ENCODE measurements around the gene THUMPD3.

THUMPD3 gene

GRCh38 chr3:9362731-9363530, at the start of gene THUMPD3:
TSS of gene THUMPD3 (plus strand) at chr3:9363054. CDS start at chr3:9365069, 2,015 bp downstream.
- peak; percentile 14 to 95 (median 86) for DNase-seq

GRCh38 chr3:9314796-9315195, 48.1 kb upstream of the THUMPD3 start:
- no peak for DNase-seq

GRCh38 chr3:9316881-9317361, 45.9 kb upstream of the THUMPD3 start:
- peak in 47 of 56 donors; percentile 3 to 77 (median 39) for DNase-seq

GRCh38 chr3:9322780-9323179, 40.1 kb upstream of the THUMPD3 start:
- no peak for DNase-seq

- no peak for DNase-seq
These were observed 37.9 kb upstream of the THUMPD3 start for GRCh38 chr3:9324944-9325343.

- no peak for DNase-seq
These were observed 35.3 kb upstream of the THUMPD3 start for GRCh38 chr3:9327578-9327977.

- DNase-seq = no peak
These were observed 32.6 kb upstream of the THUMPD3 start for GRCh38 chr3:9330166-9330703.

GRCh38 chr3:9331171-9331570, 31.7 kb upstream of the THUMPD3 start:
- no peak for DNase-seq

- DNase-seq = no peak
These were observed 30.4 kb upstream of the THUMPD3 start for GRCh38 chr3:9332250-9333030.

- no peak for DNase-seq
These were observed 22.9 kb upstream of the THUMPD3 start for GRCh38 chr3:9339761-9340471.

- no peak for DNase-seq
These were observed 22.4 kb upstream of the THUMPD3 start for GRCh38 chr3:9340472-9340902.

- no peak for DNase-seq
These were observed 20.2 kb upstream of the THUMPD3 start for GRCh38 chr3:9342696-9343095.

GRCh38 chr3:9343115-9343514, 19.7 kb upstream of the THUMPD3 start:
- no peak for DNase-seq

- no peak for DNase-seq
These were observed 17.8 kb upstream of the THUMPD3 start for GRCh38 chr3:9345041-9345440.

- DNase-seq = no peak
These were observed 16.7 kb upstream of the THUMPD3 start for GRCh38 chr3:9346141-9346540.

GRCh38 chr3:9347081-9347480, 15.8 kb upstream of the THUMPD3 start:
- DNase-seq = no peak

- DNase-seq = peak in 4 of 56 donors; percentile 3 to 6 (median 5)
These were observed 15.0 kb upstream of the THUMPD3 start for GRCh38 chr3:9347887-9348286.

- no peak for DNase-seq
These were observed 13.3 kb upstream of the THUMPD3 start for GRCh38 chr3:9349321-9350117.

- DNase-seq = no peak
These were observed 11.1 kb upstream of the THUMPD3 start for GRCh38 chr3:9351709-9352126.

Measured in amygdala (tissue), 56 donors.